C4-2B (cell line): ENCODE results near the gene FYCO1.

ENCODE experiments used
- CTCF ChIP-seq: fragments of 450-650 bp; conservative IDR thresholded peaks from 2 replicates; pipeline ENCODE4 v1.5.1; 2017; ENCODE audit warnings: mild to moderate bottlenecking
- ZFX ChIP-seq: fragments of 450-650 bp; IDR thresholded peaks from 2 replicates; pipeline ENCODE4 v1.6.1; 2017

DNA sequence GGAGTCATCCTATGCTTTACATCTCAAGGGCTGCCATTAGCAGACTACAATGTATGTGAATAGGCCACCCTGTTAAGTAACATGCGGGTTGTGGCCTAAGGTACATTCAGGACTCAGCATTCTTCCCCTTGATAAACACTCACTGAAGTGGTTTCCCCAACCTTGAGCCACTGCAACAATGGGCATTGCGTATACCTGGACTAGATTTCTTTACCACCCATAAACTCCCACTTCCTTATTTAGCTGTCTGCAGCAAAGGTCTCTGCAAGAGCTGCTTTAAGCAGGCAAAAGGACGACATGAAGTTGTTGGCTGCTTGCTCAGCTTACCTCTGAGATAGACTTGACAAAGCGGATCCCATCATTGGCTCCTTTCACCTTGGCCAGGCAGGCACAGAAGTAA is 16.2 kb downstream of the FYCO1 start:
- TF ChIP-seq CTCF (no peak), ZFX (no peak)
